Thyroid gland (tissue), 4 donors: ENCODE measurements around the gene UNC5C.

Experiments
- POLR2A ChIP-seq, 2 donors: fragments of 450-650 bp; IDR thresholded peaks; one replicate each; pipeline ENCODE4 v1.6.1; 2017; ENCODE audit warnings: antibody characterized with exemption in 2 of 2, mild to moderate bottlenecking in 2 of 2, moderate library complexity in 1 of 2
- TF ChIP-seq, protein P1 (sequence below), 6 experiments: fragments of 200-600 bp in 3 of 6; fragments of 450-650 bp in 3 of 6; sonication (generic) in 3 of 6; IDR thresholded peaks; one replicate each; pipeline ENCODE4 v1.5.1; 2016 to 2019; ENCODE audit warnings: antibody characterized with exemption in 6 of 6, mild to moderate bottlenecking in 2 of 6, inconsistent platforms in 1 of 6, moderate library complexity in 1 of 6

DNA sequence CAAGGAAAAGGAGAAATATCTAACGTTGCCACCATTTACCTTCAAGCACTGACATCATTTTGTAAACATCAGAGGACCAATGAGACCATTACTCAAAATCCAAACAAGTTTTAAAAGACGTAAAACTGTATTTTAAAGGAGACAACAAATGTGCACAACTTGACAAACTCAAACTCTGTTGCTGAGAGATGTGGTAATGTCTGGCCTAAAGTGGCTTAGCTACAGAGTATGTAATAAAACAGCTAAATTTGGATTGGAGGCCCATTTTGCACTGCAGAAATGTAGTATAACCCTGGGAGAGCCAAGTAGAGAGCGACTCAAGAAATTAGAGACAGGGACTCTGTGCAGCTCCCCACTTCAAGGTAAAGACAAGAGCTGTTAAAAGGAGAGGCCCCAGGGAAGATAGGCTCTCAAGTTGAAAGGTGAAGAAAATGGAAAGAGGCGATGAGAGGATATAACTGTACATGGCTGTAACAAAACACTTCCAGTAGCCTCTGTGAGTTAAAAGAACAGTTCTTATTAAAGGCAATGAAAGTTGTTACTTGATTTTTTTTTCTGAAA, 20.3 kb downstream of the UNC5C start:
- TF ChIP-seq, protein P1, sequence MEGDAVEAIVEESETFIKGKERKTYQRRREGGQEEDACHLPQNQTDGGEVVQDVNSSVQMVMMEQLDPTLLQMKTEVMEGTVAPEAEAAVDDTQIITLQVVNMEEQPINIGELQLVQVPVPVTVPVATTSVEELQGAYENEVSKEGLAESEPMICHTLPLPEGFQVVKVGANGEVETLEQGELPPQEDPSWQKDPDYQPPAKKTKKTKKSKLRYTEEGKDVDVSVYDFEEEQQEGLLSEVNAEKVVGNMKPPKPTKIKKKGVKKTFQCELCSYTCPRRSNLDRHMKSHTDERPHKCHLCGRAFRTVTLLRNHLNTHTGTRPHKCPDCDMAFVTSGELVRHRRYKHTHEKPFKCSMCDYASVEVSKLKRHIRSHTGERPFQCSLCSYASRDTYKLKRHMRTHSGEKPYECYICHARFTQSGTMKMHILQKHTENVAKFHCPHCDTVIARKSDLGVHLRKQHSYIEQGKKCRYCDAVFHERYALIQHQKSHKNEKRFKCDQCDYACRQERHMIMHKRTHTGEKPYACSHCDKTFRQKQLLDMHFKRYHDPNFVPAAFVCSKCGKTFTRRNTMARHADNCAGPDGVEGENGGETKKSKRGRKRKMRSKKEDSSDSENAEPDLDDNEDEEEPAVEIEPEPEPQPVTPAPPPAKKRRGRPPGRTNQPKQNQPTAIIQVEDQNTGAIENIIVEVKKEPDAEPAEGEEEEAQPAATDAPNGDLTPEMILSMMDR (IDR thresholded peaks at IDR 0.05) = no peak
- no peak for TF ChIP-seq POLR2A (IDR thresholded peaks at IDR 0.05)
